SIG-M5 (cell line): Measurements from ENCODE around the gene NLN.
"Not testable (repeated sequence)": the region's sequence is repeated elsewhere in the genome, so short reads cannot be mapped to it uniquely, and the experiment has no call there.

ENCODE experiments used
- DNase-seq: peaks from one replicate; lab custom pipeline; 2025; lab: John Stamatoyannopoulos, UW

The NLN gene

GRCh38 chr5:65871776-65872175, 149.8 kb downstream of the NLN start:
- DNase-seq: not testable (repeated sequence)

- DNase-seq: no peak
Measured at GRCh38 chr5:65873181-65873750, 151.3 kb downstream of the NLN start.

- DNase-seq: no peak
Measured at GRCh38 chr5:65874241-65874640, 152.2 kb downstream of the NLN start.

- no peak for DNase-seq
Measured at GRCh38 chr5:65876496-65876895, 154.5 kb downstream of the NLN start.

GRCh38 chr5:65876970-65877369, 155.0 kb downstream of the NLN start:
- no peak for DNase-seq
